HEK293 (cell line): Measurements from ENCODE around the gene SHROOM3.

ENCODE experiments used
- CTCF ChIA-PET: fragments of 350-600 bp; formaldehyde crosslinking; extraction: SDS; loops from one replicate; lab custom pipeline; 2021; ENCODE audit warnings: antibody characterized with exemption; lab: Yijun Ruan, JAX
- POLR2A ChIA-PET: fragments of 300-600 bp; formaldehyde crosslinking; extraction: SDS; loops from one replicate; lab custom pipeline; 2020; ENCODE audit warnings: antibody characterized with exemption, inconsistent platforms; lab: Yijun Ruan, JAX
- H3K27ac ChIP-seq: fragments of 200-500 bp; sonication (Bioruptor generic); 2 replicates; pipeline ENCODE4 v1.5.1; 2014; ENCODE audit warnings: low read depth, low read length, control low read depth, inconsistent platforms; ENCODE audit errors: extremely low read depth
- H3K36me3 ChIP-seq, 2 experiments: fragments of 200-500 bp in 1 of 2; sonication (Bioruptor generic) in 1 of 2; 1 replicate in 1 of 2; 2 replicates in 1 of 2; pipeline ENCODE4 v1.5.1; 2014 to 2017; ENCODE audit warnings: inconsistent platforms in 2 of 2, low read length in 2 of 2; ENCODE audit not compliant: control insufficient read depth in 2 of 2, insufficient read depth in 1 of 2
- H3K4me1 ChIP-seq: fragments of 200-500 bp; sonication (Bioruptor generic); 2 replicates; pipeline ENCODE4 v1.5.1; 2014; ENCODE audit warnings: mild to moderate bottlenecking, low read length, inconsistent platforms; ENCODE audit not compliant: control insufficient read depth, insufficient read depth
- H3K4me3 ChIP-seq: 2 replicates; pipeline ENCODE4 v1.5.1; 2011; ENCODE audit warnings: low read depth, mild to moderate bottlenecking, control low read depth, low read length, moderate library complexity
- H3K9me3 ChIP-seq: fragments of 200-500 bp; sonication (Bioruptor generic); 2 replicates; pipeline ENCODE4 v1.5.1; 2014; ENCODE audit warnings: low read depth, low read length, inconsistent platforms; ENCODE audit not compliant: control insufficient read depth, insufficient read depth
- CTCF ChIP-seq: fragments of 450-650 bp; formaldehyde crosslinking; IDR thresholded peaks from 2 replicates; pipeline ENCODE4 v1.5.1; 2016; ENCODE audit warnings: missing biosample characterization, missing genetic modification characterization
- KLF1 ChIP-seq: fragments of 450-650 bp; formaldehyde crosslinking; IDR thresholded peaks from 2 replicates; pipeline ENCODE4 v1.5.1; 2016; ENCODE audit warnings: missing biosample characterization, missing genetic modification characterization
- PRDM4 ChIP-seq: fragments of 450-650 bp; formaldehyde crosslinking; IDR thresholded peaks from 2 replicates; pipeline ENCODE4 v1.5.1; 2017; ENCODE audit warnings: missing biosample characterization, missing genetic modification characterization
- TRIM28 ChIP-seq: IDR thresholded peaks from 2 replicates; pipeline ENCODE4 v1.6.1; 2011; ENCODE audit warnings: low read length, control low read depth, borderline replicate concordance
- YY1 ChIP-seq: fragments of 450-650 bp; formaldehyde crosslinking; IDR thresholded peaks from 2 replicates; pipeline ENCODE4 v1.5.1; 2018; ENCODE audit warnings: missing biosample characterization, missing genetic modification characterization
- ZBTB44 ChIP-seq: fragments of 450-650 bp; IDR thresholded peaks from 2 replicates; pipeline ENCODE4 v1.5.1; 2018; ENCODE audit warnings: missing biosample characterization, mild to moderate bottlenecking, missing genetic modification characterization
- ZIC2 ChIP-seq: fragments of 450-650 bp; formaldehyde crosslinking; IDR thresholded peaks from 2 replicates; pipeline ENCODE4 v1.5.1; 2016; ENCODE audit warnings: missing biosample characterization, missing genetic modification characterization
- ZNF114 ChIP-seq: fragments of 450-650 bp; formaldehyde crosslinking; IDR thresholded peaks from 2 replicates; pipeline ENCODE4 v1.5.0; 2017; ENCODE audit warnings: missing biosample characterization, missing genetic modification characterization
- ZNF132 ChIP-seq: fragments of 450-650 bp; formaldehyde crosslinking; IDR thresholded peaks from 2 replicates; pipeline ENCODE4 v1.5.1; 2017; ENCODE audit warnings: missing biosample characterization, missing genetic modification characterization, borderline replicate concordance
- ZNF146 ChIP-seq: fragments of 450-650 bp; formaldehyde crosslinking; IDR thresholded peaks from 2 replicates; pipeline ENCODE4 v1.5.1; 2016; ENCODE audit warnings: missing biosample characterization, missing genetic modification characterization
- ZNF23 ChIP-seq: fragments of 450-650 bp; formaldehyde crosslinking; IDR thresholded peaks from 2 replicates; pipeline ENCODE4 v1.5.1; 2016; ENCODE audit warnings: missing biosample characterization, missing genetic modification characterization, borderline replicate concordance
- ZNF239 ChIP-seq: fragments of 450-650 bp; formaldehyde crosslinking; IDR thresholded peaks from 2 replicates; pipeline ENCODE4 v1.5.1; 2016; ENCODE audit warnings: missing biosample characterization, missing genetic modification characterization
- ZNF248 ChIP-seq: fragments of 450-650 bp; formaldehyde crosslinking; IDR thresholded peaks from 2 replicates; pipeline ENCODE4 v1.5.1; 2017; ENCODE audit warnings: missing biosample characterization, missing genetic modification characterization
- ZNF280C ChIP-seq: fragments of 450-650 bp; formaldehyde crosslinking; IDR thresholded peaks from 2 replicates; pipeline ENCODE4 v1.5.1; 2016; ENCODE audit warnings: missing biosample characterization, missing genetic modification characterization
- ZNF391 ChIP-seq: fragments of 450-650 bp; formaldehyde crosslinking; IDR thresholded peaks from 2 replicates; pipeline ENCODE4 v1.5.1; 2016; ENCODE audit warnings: low read depth, missing biosample characterization, missing genetic modification characterization, borderline replicate concordance
- ZNF394 ChIP-seq: fragments of 450-650 bp; formaldehyde crosslinking; IDR thresholded peaks from 2 replicates; pipeline ENCODE4 v1.5.1; 2016; ENCODE audit warnings: missing biosample characterization, missing genetic modification characterization, mild to moderate bottlenecking, moderate library complexity, borderline replicate concordance
- ZNF501 ChIP-seq: fragments of 450-650 bp; formaldehyde crosslinking; IDR thresholded peaks from 2 replicates; pipeline ENCODE4 v1.5.1; 2016; ENCODE audit warnings: missing biosample characterization, missing genetic modification characterization
- ZNF521 ChIP-seq: fragments of 450-650 bp; formaldehyde crosslinking; IDR thresholded peaks from 2 replicates; pipeline ENCODE4 v1.5.1; 2017; ENCODE audit warnings: missing biosample characterization, mild to moderate bottlenecking, missing genetic modification characterization
- ZNF529 ChIP-seq: fragments of 450-650 bp; formaldehyde crosslinking; IDR thresholded peaks from 2 replicates; pipeline ENCODE4 v1.5.1; 2017; ENCODE audit warnings: missing genetic modification characterization, missing biosample characterization; ENCODE audit not compliant: insufficient replicate concordance
- ZNF561 ChIP-seq: fragments of 450-650 bp; IDR thresholded peaks from 2 replicates; pipeline ENCODE4 v1.5.1; 2018; ENCODE audit warnings: missing biosample characterization, missing genetic modification characterization, borderline replicate concordance
- ZNF621 ChIP-seq: fragments of 450-650 bp; formaldehyde crosslinking; IDR thresholded peaks from 2 replicates; pipeline ENCODE4 v1.5.1; 2017; ENCODE audit warnings: missing biosample characterization, missing genetic modification characterization
- ZNF624 ChIP-seq: fragments of 450-650 bp; formaldehyde crosslinking; IDR thresholded peaks from 2 replicates; pipeline ENCODE4 v1.5.1; 2017; ENCODE audit warnings: missing biosample characterization, missing genetic modification characterization
- ZNF768 ChIP-seq: fragments of 450-650 bp; formaldehyde crosslinking; IDR thresholded peaks from 2 replicates; pipeline ENCODE4 v1.5.1; 2018; ENCODE audit warnings: missing biosample characterization, mild to moderate bottlenecking, missing genetic modification characterization
- ZNF776 ChIP-seq: fragments of 450-650 bp; formaldehyde crosslinking; IDR thresholded peaks from 2 replicates; pipeline ENCODE4 v1.5.0; 2017; ENCODE audit warnings: missing biosample characterization, missing genetic modification characterization, borderline replicate concordance
- ZNF830 ChIP-seq: fragments of 450-650 bp; IDR thresholded peaks from 2 replicates; pipeline ENCODE4 v1.5.0; 2018; ENCODE audit warnings: missing biosample characterization, missing genetic modification characterization, low read depth, mild to moderate bottlenecking, moderate library complexity
- ZNF843 ChIP-seq: fragments of 450-650 bp; formaldehyde crosslinking; IDR thresholded peaks from 2 replicates; pipeline ENCODE4 v1.5.1; 2016; ENCODE audit warnings: missing biosample characterization, missing genetic modification characterization
- ZSCAN23 ChIP-seq: fragments of 450-650 bp; formaldehyde crosslinking; IDR thresholded peaks from 2 replicates; pipeline ENCODE4 v1.5.1; 2016; ENCODE audit warnings: missing biosample characterization, missing genetic modification characterization
- TF ChIP-seq, protein P1 (sequence below): fragments of 450-650 bp; formaldehyde crosslinking; IDR thresholded peaks from 2 replicates; pipeline ENCODE4 v1.5.1; 2016; ENCODE audit warnings: missing biosample characterization, missing genetic modification characterization, low read depth

SHROOM3 gene

DNA sequence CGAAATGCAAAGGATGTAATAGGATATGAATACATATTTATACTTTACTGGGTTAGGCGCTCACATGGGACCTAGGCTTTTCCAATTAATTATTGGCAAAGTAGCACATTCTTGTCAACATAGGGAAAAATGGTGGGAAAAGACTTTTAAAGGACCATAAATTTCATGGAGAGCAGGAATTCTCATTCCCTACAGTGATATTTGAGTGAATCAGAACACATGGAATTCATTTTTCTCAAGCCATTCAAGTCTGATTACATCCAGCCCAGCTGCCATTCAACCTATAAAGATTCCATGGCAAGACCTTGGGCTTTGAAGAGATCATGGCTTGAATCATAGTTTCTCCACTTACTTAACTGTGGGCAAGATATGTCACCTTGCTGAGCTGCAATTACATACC, 312.5 kb downstream of the SHROOM3 start:
- Histone ChIP-seq H3K36me3 (peaks cover 0 to 2% of the 10 kb centered on the region in 2 experiments; a peak in 1 of 3 replicates), H3K27ac (no peak overlapping the region)
- CTCF ChIA-PET: interaction anchor here (0.6 to 0.9 kb wide), 5 partner anchors 179 to 952 kb away, joined by 3 to 4 read pairs (median 3); no protein-coding TSS in a partner anchor

GRCh38 chr4:76748649-76749048, 313.6 kb downstream of the SHROOM3 start:
- Histone ChIP-seq H3K4me3 (no peak overlapping the region), H3K27ac (no peak overlapping the region), H3K9me3 (no peaks in the 10 kb centered on the region), H3K4me1 (0 out of 2 replicates have a peak, but pooled peaks cover 7% of the 10 kb centered on the region), H3K36me3 (no peaks in the 10 kb centered on the region)
- ChIA-PET POLR2A (no interaction called here), CTCF (no interaction called here)
- TF ChIP-seq ZNF391 (tag by site-specific recombination): no peak
- TF ChIP-seq ZNF776: no peak
- TF ChIP-seq ZNF624 (tag by site-specific recombination): no peak
- no peak for TF ChIP-seq ZBTB44 (tag by site-specific recombination)
- TF ChIP-seq CTCF (tag by site-specific recombination): 0 out of 2 replicates have a peak, but pooled peaks have one; percentile 31
- TF ChIP-seq TRIM28: no peak
- TF ChIP-seq ZNF114: no peak
- no peak for TF ChIP-seq ZNF843 (tag by site-specific recombination)
- no peak for TF ChIP-seq ZNF521 (tag by site-specific recombination)
- no peak for TF ChIP-seq ZNF394
- no peak for TF ChIP-seq ZNF501 (tag by site-specific recombination)
- TF ChIP-seq PRDM4: no peak
- no peak for TF ChIP-seq ZNF529 (tag by site-specific recombination)
- no peak for TF ChIP-seq ZNF830 (tag by site-specific recombination)

More for the DNA sequence above, 312.5 kb downstream of the SHROOM3 start:
- POLR2A ChIA-PET: no interaction called here
- TF ChIP-seq, protein P1, sequence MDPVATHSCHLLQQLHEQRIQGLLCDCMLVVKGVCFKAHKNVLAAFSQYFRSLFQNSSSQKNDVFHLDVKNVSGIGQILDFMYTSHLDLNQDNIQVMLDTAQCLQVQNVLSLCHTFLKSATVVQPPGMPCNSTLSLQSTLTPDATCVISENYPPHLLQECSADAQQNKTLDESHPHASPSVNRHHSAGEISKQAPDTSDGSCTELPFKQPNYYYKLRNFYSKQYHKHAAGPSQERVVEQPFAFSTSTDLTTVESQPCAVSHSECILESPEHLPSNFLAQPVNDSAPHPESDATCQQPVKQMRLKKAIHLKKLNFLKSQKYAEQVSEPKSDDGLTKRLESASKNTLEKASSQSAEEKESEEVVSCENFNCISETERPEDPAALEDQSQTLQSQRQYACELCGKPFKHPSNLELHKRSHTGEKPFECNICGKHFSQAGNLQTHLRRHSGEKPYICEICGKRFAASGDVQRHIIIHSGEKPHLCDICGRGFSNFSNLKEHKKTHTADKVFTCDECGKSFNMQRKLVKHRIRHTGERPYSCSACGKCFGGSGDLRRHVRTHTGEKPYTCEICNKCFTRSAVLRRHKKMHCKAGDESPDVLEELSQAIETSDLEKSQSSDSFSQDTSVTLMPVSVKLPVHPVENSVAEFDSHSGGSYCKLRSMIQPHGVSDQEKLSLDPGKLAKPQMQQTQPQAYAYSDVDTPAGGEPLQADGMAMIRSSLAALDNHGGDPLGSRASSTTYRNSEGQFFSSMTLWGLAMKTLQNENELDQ (tag by site-specific recombination): no peak
- TF ChIP-seq ZNF248 (tag by site-specific recombination) (no peak), ZNF280C (no peak), ZNF23 (tag by site-specific recombination) (no peak), ZNF146 (tag by site-specific recombination) (no peak), KLF1 (no peak), YY1 (no peak), ZNF561 (tag by site-specific recombination) (no peak), ZNF132 (tag by site-specific recombination) (no peak), ZNF621 (tag by site-specific recombination) (no peak), ZIC2 (no peak), ZSCAN23 (no peak), ZNF239 (tag by site-specific recombination) (no peak), ZNF768 (no peak)
- H3K9me3 ChIP-seq: no peaks in the 10 kb centered on the region
- no peak overlapping the region for H3K4me3 ChIP-seq
- H3K4me1 ChIP-seq: 0 out of 2 replicates have a peak, but pooled peaks cover 4% of the 10 kb centered on the region
